Hematopoietic multipotent progenitor cell treated with erythropoietin and hydrocortisone succinate and interleukin-3 and kit ligand, for 8 days (in vitro differentiated cells): ENCODE data around the gene MICAL3.
"Not testable (repeated sequence)": the region's sequence is repeated elsewhere in the genome, so short reads cannot be mapped to it uniquely, and the experiment has no call there.

Source experiments
- DNase-seq: peaks from one replicate; pipeline ENCODE4 v3.0.0-alpha.2; 2015

Gene MICAL3

GRCh38 chr22:18031695-18032454, 7.5 kb upstream of the MICAL3 start:
- no peak for DNase-seq

GRCh38 chr22:18029686-18030267, 5.4 kb upstream of the MICAL3 start:
- no peak for DNase-seq

- no peak for DNase-seq
These were observed 4.6 kb upstream of the MICAL3 start for GRCh38 chr22:18028817-18029527.

GRCh38 chr22:18025898-18026297, 1.5 kb upstream of the MICAL3 start:
- not testable (repeated sequence) for DNase-seq

GRCh38 chr22:18024956-18025720, 777 bp upstream of the MICAL3 start:
- DNase-seq, result no peak

- peak; percentile 48 for DNase-seq
These were observed 669 bp downstream of the MICAL3 start for GRCh38 chr22:18023509-18024275.

GRCh38 chr22:18022876-18023275, 1.5 kb downstream of the MICAL3 start:
- DNase-seq, result no peak

GRCh38 chr22:18021431-18021830, 2.9 kb downstream of the MICAL3 start:
- no peak for DNase-seq

GRCh38 chr22:18020743-18021142, 3.6 kb downstream of the MICAL3 start:
- not testable (repeated sequence) for DNase-seq

GRCh38 chr22:18013947-18014346, 10.4 kb downstream of the MICAL3 start:
- no peak for DNase-seq

GRCh38 chr22:18013436-18013835, 10.9 kb downstream of the MICAL3 start:
- no peak for DNase-seq

GRCh38 chr22:18012531-18012930, 11.8 kb downstream of the MICAL3 start:
- DNase-seq, result no peak

- no peak for DNase-seq
These were observed 14.1 kb downstream of the MICAL3 start for GRCh38 chr22:18010266-18010665.

GRCh38 chr22:18008136-18008535, 16.2 kb downstream of the MICAL3 start:
- DNase-seq, result no peak

GRCh38 chr22:18005201-18005926, 19.0 kb downstream of the MICAL3 start:
- DNase-seq, result no peak

GRCh38 chr22:18001894-18002315, 22.5 kb downstream of the MICAL3 start:
- DNase-seq, result not testable (repeated sequence)

GRCh38 chr22:18001040-18001893, 23.1 kb downstream of the MICAL3 start:
- DNase-seq, result peak; percentile 99

GRCh38 chr22:18000441-18001039, 23.8 kb downstream of the MICAL3 start:
- DNase-seq, result peak; percentile 32

- no peak for DNase-seq
These were observed 24.5 kb downstream of the MICAL3 start for GRCh38 chr22:17999851-18000250.

GRCh38 chr22:17998913-17999312, 25.4 kb downstream of the MICAL3 start:
- no peak for DNase-seq
